B cell (primary cell): ENCODE results near the gene DUSP16. TPM values are rescaled to one million over a fixed set of nuclear protein-coding genes. Genes with fewer than 3 reads are reported as not detected.

Experiments
- ATAC-seq: fragments of 200-7000 bp; cut with Tn5 transposase; one replicate; pipeline ENCODE4 v1.10.0; 2021; ENCODE audit warnings: low read depth, mild to moderate bottlenecking, moderate number of reproducible peaks, moderate library complexity
- CTCF ChIA-PET: fragments of 350-600 bp; sonication (Branson Sonifier 250); formaldehyde crosslinking; loops from one replicate; lab custom pipeline; 2021; ENCODE audit warnings: antibody characterized with exemption, inconsistent platforms; lab: Charles Lee
- POLR2A ChIA-PET: fragments of 350-600 bp; sonication (Branson Sonifier 250); formaldehyde crosslinking; loops from one replicate; lab custom pipeline; 2021; ENCODE audit warnings: antibody characterized with exemption; lab: Charles Lee
- DNase-seq: peaks from one replicate; pipeline ENCODE4 v3.0.0; 2013
- H2AFZ ChIP-seq: 2 replicates; pipeline ENCODE4 v1.6.1; 2012; ENCODE audit warnings: mild to moderate bottlenecking, low read depth, low read length; ENCODE audit not compliant: insufficient read depth, poor library complexity, severe bottlenecking
- H3K27ac ChIP-seq, 2 donors: 1 replicate in 1 of 2; 2 replicates in 1 of 2; pipeline ENCODE4 v1.5.1; 2012 to 2013; ENCODE audit warnings: low read length in 2 of 2, mild to moderate bottlenecking in 2 of 2, moderate library complexity in 1 of 2
- H3K27me3 ChIP-seq, 4 experiments: fragments of 200-600 bp in 1 of 4; sonication (generic) in 1 of 4; replicated peaks in 1 of 4; 1 replicate in 2 of 4; 2 replicates in 2 of 4; pipeline versions ENCODE4 v1.6.1 to v1.7.0; 2013 to 2016; ENCODE audit warnings: low read length in 3 of 4, mild to moderate bottlenecking in 2 of 4, mixed read lengths in 1 of 4, moderate library complexity in 1 of 4; ENCODE audit not compliant: insufficient read depth in 4 of 4, control insufficient read depth in 3 of 4; ENCODE audit errors: control extremely low read depth in 1 of 4
- H3K36me3 ChIP-seq, 2 experiments: replicated peaks in 1 of 2; 1 replicate in 1 of 2; 2 replicates in 1 of 2; pipeline versions ENCODE4 v1.6.1 to v1.7.1; 2013; ENCODE audit warnings: low read length in 1 of 2; ENCODE audit not compliant: insufficient read depth in 2 of 2, control insufficient read depth in 1 of 2; ENCODE audit errors: control extremely low read depth in 1 of 2, extremely low read depth in 1 of 2
- H3K4me1 ChIP-seq, 2 donors: fragments of 200-600 bp in 1 of 2; sonication (generic) in 1 of 2; 1 replicate in 1 of 2; 2 replicates in 1 of 2; pipeline versions ENCODE4 v1.5.1 to v1.6.1; 2013 to 2017; ENCODE audit warnings: low read length in 2 of 2; ENCODE audit not compliant: control insufficient read depth in 2 of 2, insufficient read depth in 2 of 2
- H3K4me2 ChIP-seq: replicated peaks from 2 replicates; pipeline ENCODE3; 2012; ENCODE audit warnings: mild to moderate bottlenecking, low read depth, low read length; ENCODE audit not compliant: poor library complexity, severe bottlenecking
- H3K4me3 ChIP-seq, 5 experiments: fragments of 200-600 bp in 1 of 5; sonication (generic) in 1 of 5; 1 replicate in 3 of 5; 2 replicates in 2 of 5; pipeline versions ENCODE4 v1.5.1 to v1.7.0; 2011 to 2016; ENCODE audit warnings: low read length in 4 of 5, mild to moderate bottlenecking in 4 of 5, low read depth in 2 of 5, control low read depth in 1 of 5, moderate library complexity in 1 of 5; ENCODE audit not compliant: insufficient read depth in 1 of 5; ENCODE audit errors: control extremely low read depth in 1 of 5, extremely low read depth in 1 of 5
- H3K79me2 ChIP-seq: fragments of 200-600 bp; sonication (generic); one replicate; pipeline ENCODE4 v1.6.0; 2016; ENCODE audit warnings: low read length; ENCODE audit not compliant: control insufficient read depth, insufficient read depth
- H3K9ac ChIP-seq: fragments of 200-600 bp; sonication (generic); 2 replicates; pipeline ENCODE4 v1.6.1; 2017; ENCODE audit warnings: mild to moderate bottlenecking, low read length, moderate library complexity
- H3K9me3 ChIP-seq, 3 donors: one replicate each; pipeline versions ENCODE4 v1.6.1 to v1.7.1; 2013; ENCODE audit warnings: low read length in 2 of 3; ENCODE audit not compliant: control insufficient read depth in 2 of 3, insufficient read depth in 1 of 3; ENCODE audit errors: control extremely low read depth in 1 of 3
- H4K20me1 ChIP-seq: 2 replicates; pipeline ENCODE4 v1.6.0; 2012; ENCODE audit warnings: mild to moderate bottlenecking, low read length; ENCODE audit not compliant: insufficient read depth, control insufficient read depth, poor library complexity, severe bottlenecking
- H3K27ac Mint-ChIP-seq: one replicate; pipeline ENCODE4 v1.8.0; 2021; ENCODE audit warnings: mixed read lengths
- H3K27me3 Mint-ChIP-seq: one replicate; pipeline ENCODE4 v1.8.0; 2021; ENCODE audit warnings: mixed read lengths
- H3K4me1 Mint-ChIP-seq: one replicate; pipeline ENCODE4 v1.8.0; 2021; ENCODE audit warnings: mixed read lengths
- H3K4me3 Mint-ChIP-seq: one replicate; pipeline ENCODE4 v1.8.0; 2021; ENCODE audit warnings: mixed read lengths
- H3K9me3 Mint-ChIP-seq: one replicate; pipeline ENCODE4 v1.8.0; 2022; ENCODE audit warnings: mixed read lengths; ENCODE audit not compliant: insufficient read depth
- EZH2 ChIP-seq: IDR thresholded peaks from 2 replicates; pipeline ENCODE4 v1.6.1; 2012; ENCODE audit warnings: borderline replicate concordance, low read depth, mild to moderate bottlenecking, moderate library complexity, low read length; ENCODE audit not compliant: insufficient read depth, poor library complexity, severe bottlenecking
- WGBS: methylation state at CpG from one replicate; pipeline ENCODE4 v1.1.5; 2013; ENCODE audit warnings: missing lambda C conversion rate; ENCODE audit not compliant: insufficient coverage; 5-methylcytosine and 5-hydroxymethylcytosine counted together
- intact Hi-C: fragments of 100-400 bp; cut with micrococcal nuclease; formaldehyde crosslinking; loops from one replicate; pipeline ENCODE4 v1.10.0; 2022
- polyA plus RNA-seq: library from polyadenylated mRNA; depleted of rRNA; stranded (reverse); fragments of >200 nt; gene quantifications from 2 replicates; pipeline ENCODE4 v1.2.3, GENCODE V29; 2012
- total RNA-seq, 2 donors: library from RNA; stranded (reverse); fragments of 120-200 nt in 1 of 2; gene quantifications; 1 replicate in 1 of 2; 2 replicates in 1 of 2; pipeline versions ENCODE4 v1.2.3 to v1.2.4, GENCODE V29; 2013 to 2022
- TF ChIP-seq, protein P1 (sequence below): fragments of 200-600 bp; IDR thresholded peaks from one replicate; pipeline ENCODE4 v1.8.0; 2022; ENCODE audit warnings: antibody characterized with exemption, mild to moderate bottlenecking

Gene DUSP16
- total and polyA plus RNA-seq, 2 donors (not counting 1 experiment from before 2014, with no cell fraction given), result 0.37 to 5.6 TPM

DNA sequence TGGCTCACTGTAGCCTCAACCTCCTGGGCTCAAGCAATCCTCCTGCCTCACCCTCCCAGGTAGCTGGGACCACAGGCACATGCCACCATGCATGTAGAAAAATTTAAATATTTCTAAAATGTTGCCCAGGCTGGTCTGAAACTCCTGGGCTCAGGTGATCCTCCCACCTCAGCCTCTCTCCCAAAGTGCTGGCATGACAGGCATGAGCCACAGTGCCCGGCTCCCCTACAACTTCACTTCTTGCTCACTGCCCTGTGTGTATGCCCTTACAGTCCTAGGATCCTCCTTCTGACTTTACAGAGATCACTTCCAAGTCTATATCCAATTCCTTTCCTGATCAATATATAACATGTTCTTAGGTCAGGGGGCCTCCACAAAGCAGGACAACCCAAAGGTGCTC is 25.2 kb upstream of the DUSP16 start:
- WGBS, result 100% methylated on average over 1 of the region's 1 CpG
- TF ChIP-seq, protein P1, sequence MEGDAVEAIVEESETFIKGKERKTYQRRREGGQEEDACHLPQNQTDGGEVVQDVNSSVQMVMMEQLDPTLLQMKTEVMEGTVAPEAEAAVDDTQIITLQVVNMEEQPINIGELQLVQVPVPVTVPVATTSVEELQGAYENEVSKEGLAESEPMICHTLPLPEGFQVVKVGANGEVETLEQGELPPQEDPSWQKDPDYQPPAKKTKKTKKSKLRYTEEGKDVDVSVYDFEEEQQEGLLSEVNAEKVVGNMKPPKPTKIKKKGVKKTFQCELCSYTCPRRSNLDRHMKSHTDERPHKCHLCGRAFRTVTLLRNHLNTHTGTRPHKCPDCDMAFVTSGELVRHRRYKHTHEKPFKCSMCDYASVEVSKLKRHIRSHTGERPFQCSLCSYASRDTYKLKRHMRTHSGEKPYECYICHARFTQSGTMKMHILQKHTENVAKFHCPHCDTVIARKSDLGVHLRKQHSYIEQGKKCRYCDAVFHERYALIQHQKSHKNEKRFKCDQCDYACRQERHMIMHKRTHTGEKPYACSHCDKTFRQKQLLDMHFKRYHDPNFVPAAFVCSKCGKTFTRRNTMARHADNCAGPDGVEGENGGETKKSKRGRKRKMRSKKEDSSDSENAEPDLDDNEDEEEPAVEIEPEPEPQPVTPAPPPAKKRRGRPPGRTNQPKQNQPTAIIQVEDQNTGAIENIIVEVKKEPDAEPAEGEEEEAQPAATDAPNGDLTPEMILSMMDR, result no peak
- TF ChIP-seq EZH2, result no peak
- H3K4me1 Mint-ChIP-seq, result peaks cover 7% of the 10 kb centered on the region
- H3K27ac ChIP-seq, result no peak overlapping the region
- ChIA-PET CTCF (no interaction called here), POLR2A (no interaction called here)
- peaks cover 0 to 4% (median 4%) of the 10 kb centered on the region in 3 donors for H3K9me3 ChIP-seq
- peaks cover 4% of the 10 kb centered on the region for H3K9me3 Mint-ChIP-seq
- H3K27me3 Mint-ChIP-seq, result peaks cover 15% of the 10 kb centered on the region
- intact Hi-C loops, result no loop called here
- no peaks in the 10 kb centered on the region for H4K20me1 ChIP-seq
- no peak overlapping the region for H2AFZ ChIP-seq
- no peaks in the 10 kb centered on the region for H3K79me2 ChIP-seq
- no peak overlapping the region for H3K4me3 ChIP-seq
- H3K4me3 Mint-ChIP-seq, result no peak overlapping the region
- H3K9ac ChIP-seq, result no peak overlapping the region
- peaks cover 0 to 7% (median 2%) of the 10 kb centered on the region in 4 experiments for H3K27me3 ChIP-seq
- H3K27ac Mint-ChIP-seq, result no peak overlapping the region
- DNase-seq (no peak), ATAC-seq (no peak)
- no peaks in the 10 kb centered on the region for H3K36me3 ChIP-seq
- peaks cover 0 to 5% of the 10 kb centered on the region in 2 donors for H3K4me1 ChIP-seq
- no peak overlapping the region for H3K4me2 ChIP-seq

DNA sequence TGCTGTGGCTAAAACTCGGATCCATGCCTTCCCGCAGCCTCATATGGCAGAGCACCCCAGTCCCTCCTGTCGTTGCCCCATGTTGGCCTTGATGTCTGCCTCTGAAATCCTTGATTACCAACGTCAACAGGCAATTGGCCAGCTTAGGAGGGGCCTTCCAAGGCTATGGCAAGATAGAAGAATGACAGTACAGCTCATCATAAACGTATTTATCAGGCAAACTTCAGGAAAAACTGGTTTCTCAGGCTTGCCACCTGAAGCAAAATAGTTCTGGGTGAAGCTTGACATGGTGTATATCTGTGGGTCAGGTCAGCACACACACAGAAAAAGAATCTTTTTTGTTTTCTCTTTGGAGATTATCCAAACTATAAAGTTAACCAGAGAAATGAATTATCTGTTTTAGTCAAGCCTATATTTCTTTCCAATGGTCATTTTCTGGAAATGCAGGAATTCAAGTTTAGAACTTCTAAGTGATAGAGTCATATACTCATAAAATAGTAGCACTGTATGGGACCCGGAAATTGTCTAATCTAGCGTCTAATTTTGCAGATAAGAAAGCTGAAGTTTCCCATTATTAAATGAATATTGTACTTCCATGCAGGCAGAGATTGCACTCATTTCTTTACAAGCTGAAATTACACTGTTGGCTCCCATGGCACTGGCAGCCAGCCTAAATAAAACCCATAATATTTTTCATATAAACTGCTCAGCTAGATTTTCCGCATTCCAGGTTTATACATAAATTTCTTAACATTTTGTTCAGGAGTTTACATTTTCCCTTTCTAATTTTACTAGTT is 24.4 kb upstream of the DUSP16 start:
- Histone ChIP-seq H2AFZ (no peak overlapping the region), H3K27me3 (peaks cover 0 to 6% (median 2%) of the 10 kb centered on the region in 4 experiments), H3K9me3 (peaks cover 0 to 4% (median 4%) of the 10 kb centered on the region in 3 donors), H3K27ac (no peak overlapping the region), H4K20me1 (no peaks in the 10 kb centered on the region), H3K4me2 (no peak overlapping the region), H3K9ac (no peak overlapping the region), H3K4me1 (peaks cover 0 to 9% of the 10 kb centered on the region in 2 donors), H3K79me2 (no peaks in the 10 kb centered on the region), H3K4me3 (no peak overlapping the region), H3K36me3 (no peaks in the 10 kb centered on the region)
- DNase-seq, result no peak
- Mint-ChIP-seq H3K4me3 (no peak overlapping the region), H3K27me3 (peaks cover 15% of the 10 kb centered on the region), H3K27ac (no peak overlapping the region), H3K9me3 (peaks cover 4% of the 10 kb centered on the region), H3K4me1 (peaks cover 15% of the 10 kb centered on the region)
- ATAC-seq, result no peak
- 87% methylated on average over 6 of the region's 8 CpGs for WGBS
- ChIA-PET POLR2A (interaction anchor here (0.7 kb wide), 1 partner anchor 33 kb away, joined by 3 read pairs; no protein-coding TSS in a partner anchor), CTCF (no interaction called here)
- intact Hi-C loops, result no loop called here
- TF ChIP-seq EZH2, result no peak
- TF ChIP-seq, protein P1, result no peak
